Activated CD8-positive, alpha-beta T cell treated with anti-CD3 and anti-CD28 coated beads, Interleukin-2, amount 10 ng/mL, durations not matched to agents 7 days and 5 days (primary cell): Measurements from ENCODE around the gene TUBAL3. TPM values are rescaled to one million over a fixed set of nuclear protein-coding genes. Genes with fewer than 3 reads are reported as not detected.

Experiments
- ATAC-seq: fragments of 150-1000 bp; cut with Tn5 transposase; one replicate; pipeline ENCODE4 v1.10.0; 2021; ENCODE audit warnings: moderate library complexity
- CTCF ChIA-PET: fragments of 350-600 bp; sonication (Branson Sonifier 250); formaldehyde crosslinking; loops from one replicate; lab custom pipeline; 2021; ENCODE audit warnings: antibody characterized with exemption; lab: Charles Lee
- POLR2A ChIA-PET: fragments of 350-600 bp; sonication (Branson Sonifier 250); formaldehyde crosslinking; loops from one replicate; lab custom pipeline; 2021; ENCODE audit warnings: antibody characterized with exemption; lab: Charles Lee
- DNase-seq: peaks from one replicate; pipeline ENCODE4 v3.0.0-alpha.2; 2020
- H3K27ac Mint-ChIP-seq: one replicate; pipeline ENCODE4 v1.8.0; 2021; ENCODE audit warnings: mild to moderate bottlenecking, mixed read lengths
- H3K27me3 Mint-ChIP-seq: one replicate; pipeline ENCODE4 v1.8.0; 2021; ENCODE audit warnings: low read depth, mixed read lengths
- H3K36me3 Mint-ChIP-seq: one replicate; pipeline ENCODE4 v1.8.0; 2021; ENCODE audit warnings: low read depth, mixed read lengths
- H3K4me1 Mint-ChIP-seq: one replicate; pipeline ENCODE4 v1.8.0; 2021; ENCODE audit warnings: low read depth, mixed read lengths
- H3K4me3 Mint-ChIP-seq: one replicate; pipeline ENCODE4 v1.8.0; 2021; ENCODE audit warnings: mild to moderate bottlenecking, mixed read lengths
- H3K9me3 Mint-ChIP-seq: one replicate; pipeline ENCODE4 v1.8.0; 2022; ENCODE audit warnings: mixed read lengths; ENCODE audit not compliant: insufficient read depth
- total RNA-seq, 2 experiments: library from RNA; stranded (reverse); gene quantifications; one replicate each; pipeline ENCODE4 v1.2.3, GENCODE V29; 2021

TUBAL3 gene
- total RNA-seq, 2 experiments from 2014 or later, result not detected

GRCh38 chr10:5355594-5356301 is 48.9 kb downstream of the TUBAL3 start:
- Mint-ChIP-seq H3K9me3 (no peaks in the 10 kb centered on the region), H3K27me3 (peaks cover 18% of the 10 kb centered on the region), H3K36me3 (no peaks in the 10 kb centered on the region), H3K4me3 (no peak overlapping the region), H3K27ac (no peak overlapping the region), H3K4me1 (peaks cover 7% of the 10 kb centered on the region)
- CTCF ChIA-PET, result no interaction called here
- DNase-seq, result no peak
- POLR2A ChIA-PET, result no interaction called here
- ATAC-seq, result no peak

DNA sequence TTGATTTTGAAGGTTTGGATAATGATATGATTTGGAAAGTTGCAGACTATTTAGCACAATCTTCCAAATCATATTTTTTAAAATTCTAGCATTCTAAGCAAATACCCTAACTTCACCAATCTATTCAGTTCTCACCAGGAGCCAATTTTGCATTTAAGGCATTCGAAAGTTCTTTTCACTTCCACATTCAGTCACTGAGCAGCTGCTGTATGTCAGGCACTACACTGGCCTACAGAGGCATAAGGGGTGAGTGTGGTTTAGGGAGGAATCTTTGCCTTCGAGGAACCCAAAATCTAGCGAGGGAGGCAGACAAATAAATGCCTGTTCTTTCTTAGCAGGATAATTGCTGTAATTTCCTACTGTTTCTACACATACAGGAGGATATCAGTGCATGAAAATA is 50.6 kb downstream of the TUBAL3 start:
- Mint-ChIP-seq H3K36me3 (no peaks in the 10 kb centered on the region), H3K4me1 (peaks cover 7% of the 10 kb centered on the region), H3K9me3 (no peaks in the 10 kb centered on the region), H3K4me3 (no peak overlapping the region), H3K27ac (no peak overlapping the region), H3K27me3 (peaks cover 11% of the 10 kb centered on the region)
- no peak for ATAC-seq
- CTCF ChIA-PET, result interaction anchor here (1.1 kb wide), 1 partner anchor 11 kb away, joined by 3 read pairs; no protein-coding TSS in a partner anchor
- DNase-seq, result no peak
- POLR2A ChIA-PET, result no interaction called here

DNA sequence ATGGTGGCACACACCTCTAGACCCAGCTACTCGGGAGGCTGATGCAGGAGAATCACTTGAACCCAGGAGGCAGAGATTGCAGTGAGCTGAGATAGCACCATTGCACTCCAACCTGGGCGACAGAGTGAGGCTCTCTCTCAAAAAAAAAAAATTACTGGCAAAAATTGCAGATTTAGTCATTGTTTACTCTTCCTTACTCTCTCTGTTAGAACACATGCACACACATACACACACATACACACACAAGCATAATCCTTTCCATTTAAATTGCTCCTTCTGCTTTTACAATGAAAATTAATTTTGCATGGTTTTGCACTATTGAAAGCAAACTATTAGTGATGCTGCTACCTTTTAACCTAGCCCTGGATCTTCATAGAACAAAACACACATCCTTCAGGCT is 55.3 kb downstream of the TUBAL3 start:
- no peak overlapping the region for H3K27ac Mint-ChIP-seq
- H3K4me1 Mint-ChIP-seq, result no peaks in the 10 kb centered on the region
- ATAC-seq (no peak), DNase-seq (no peak)
- peaks cover 4% of the 10 kb centered on the region for H3K27me3 Mint-ChIP-seq
- H3K36me3 Mint-ChIP-seq, result no peaks in the 10 kb centered on the region
- H3K4me3 Mint-ChIP-seq, result no peak overlapping the region
- ChIA-PET POLR2A (no interaction called here), CTCF (no interaction called here)
- H3K9me3 Mint-ChIP-seq, result peaks cover 3% of the 10 kb centered on the region

DNA sequence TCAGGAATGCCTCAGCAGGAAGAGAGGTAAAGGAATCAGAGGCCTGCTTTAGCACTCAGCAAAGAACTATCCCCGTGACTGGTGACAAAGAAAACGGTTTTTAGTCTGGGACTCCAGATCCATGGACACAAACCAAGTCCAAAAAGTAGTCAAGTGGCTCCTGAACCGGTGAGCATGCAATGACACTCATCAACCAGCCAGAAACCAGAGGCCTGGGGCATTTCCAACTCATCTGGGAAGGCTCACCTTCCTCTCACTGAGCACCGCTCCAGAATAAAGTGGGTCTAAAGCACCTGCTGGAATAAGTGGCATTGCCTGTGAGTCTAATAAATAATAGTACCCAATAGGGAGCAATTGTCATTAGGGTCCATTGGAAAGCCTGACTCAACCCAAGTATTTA is 57.7 kb downstream of the TUBAL3 start:
- DNase-seq, result no peak

GRCh38 chr10:5344746-5345145 is 59.9 kb downstream of the TUBAL3 start:
- ChIA-PET CTCF (no interaction called here), POLR2A (no interaction called here)
- Mint-ChIP-seq H3K4me1 (peaks cover 5% of the 10 kb centered on the region), H3K27ac (no peak overlapping the region), H3K27me3 (peaks cover 8% of the 10 kb centered on the region), H3K36me3 (no peaks in the 10 kb centered on the region), H3K4me3 (no peak overlapping the region), H3K9me3 (peaks cover 3% of the 10 kb centered on the region)
- no peak for ATAC-seq
- DNase-seq, result no peak

More for the DNA sequence above, 57.7 kb downstream of the TUBAL3 start:
- no peak for ATAC-seq
- peaks cover 5% of the 10 kb centered on the region for H3K4me1 Mint-ChIP-seq
- H3K27me3 Mint-ChIP-seq, result peaks cover 2% of the 10 kb centered on the region
- H3K9me3 Mint-ChIP-seq, result peaks cover 3% of the 10 kb centered on the region
- no peak overlapping the region for H3K4me3 Mint-ChIP-seq
- H3K27ac Mint-ChIP-seq, result no peak overlapping the region
- POLR2A ChIA-PET, result no interaction called here
- CTCF ChIA-PET, result no interaction called here
- no peaks in the 10 kb centered on the region for H3K36me3 Mint-ChIP-seq

DNA sequence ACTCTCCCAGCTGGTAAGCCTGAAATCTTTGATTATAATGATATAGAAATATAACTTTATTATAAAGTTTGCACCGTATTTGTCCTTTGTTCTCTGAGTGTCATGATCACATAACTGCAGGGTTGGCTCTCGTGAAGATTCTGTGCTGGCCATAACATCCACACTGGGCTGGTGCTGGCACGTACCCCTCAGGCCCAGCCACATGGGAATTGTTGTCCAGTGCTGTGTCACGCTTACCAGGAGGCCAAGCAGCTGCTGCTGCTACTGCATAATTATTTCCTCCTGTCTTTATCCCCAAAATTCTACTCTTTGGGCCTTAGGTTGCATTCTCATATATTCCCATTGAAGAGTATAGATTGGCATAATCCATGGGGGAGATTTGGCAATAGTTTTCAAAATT is 60.6 kb downstream of the TUBAL3 start:
- Mint-ChIP-seq H3K27me3 (peaks cover 10% of the 10 kb centered on the region), H3K27ac (no peak overlapping the region), H3K4me1 (peaks cover 5% of the 10 kb centered on the region), H3K4me3 (no peak overlapping the region), H3K9me3 (peaks cover 3% of the 10 kb centered on the region), H3K36me3 (no peaks in the 10 kb centered on the region)
- DNase-seq, result no peak
- POLR2A ChIA-PET, result no interaction called here
- CTCF ChIA-PET, result interaction anchor here (1.6 to 2.3 kb wide), 2 partner anchors 9 to 494 kb away, joined by 3 to 8 read pairs; no protein-coding TSS in a partner anchor
- no peak for ATAC-seq

DNA sequence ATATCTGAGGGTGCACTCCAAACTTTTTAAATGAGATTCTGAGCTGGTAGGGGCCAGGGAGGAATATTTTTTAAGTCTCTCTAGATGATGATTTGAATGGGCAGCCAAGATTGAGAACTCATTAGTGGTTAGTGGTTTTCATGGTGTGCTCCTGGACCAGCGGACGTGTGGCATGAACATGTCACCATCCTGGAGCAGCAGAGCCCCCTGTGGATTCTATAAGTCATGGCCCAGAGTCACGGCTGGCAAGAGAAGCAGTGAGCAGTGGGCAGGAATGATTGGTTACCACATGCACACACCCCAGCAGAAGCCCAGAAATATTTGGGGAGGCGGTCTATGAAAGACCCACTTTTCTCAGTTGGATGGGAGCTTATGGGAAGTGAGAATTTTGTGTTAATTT is 61.1 kb downstream of the TUBAL3 start:
- Mint-ChIP-seq H3K27me3 (peaks cover 11% of the 10 kb centered on the region), H3K36me3 (no peaks in the 10 kb centered on the region), H3K4me1 (peaks cover 5% of the 10 kb centered on the region), H3K4me3 (no peak overlapping the region), H3K27ac (no peak overlapping the region), H3K9me3 (peaks cover 3% of the 10 kb centered on the region)
- ChIA-PET POLR2A (no interaction called here), CTCF (interaction anchor here (0.9 to 2.3 kb wide), 5 partner anchors 9 to 494 kb away, joined by 3 to 8 read pairs (median 3); no protein-coding TSS in a partner anchor)
- DNase-seq (no peak), ATAC-seq (no peak)

Other genes with a start within 250 kb of the TUBAL3 start
- under 1 TPM in 1 of 2 experiments, not detected in 1; 0.18 TPM for gene AKR1C8, start 219.7 kb downstream of the TUBAL3 start, total RNA-seq
- gene AKR1C4, start 208.0 kb downstream of the TUBAL3 start, total RNA-seq, result not detected
- not detected for gene UCN3, start 39.9 kb downstream of the TUBAL3 start, total RNA-seq
- 10 to 100 TPM; 29.9 to 38.6 TPM for gene NET1, start 7.7 kb upstream of the TUBAL3 start, total RNA-seq
- gene CALML5, start 94.7 kb upstream of the TUBAL3 start, total RNA-seq, result not detected
- not detected for gene CALML3, start 120.1 kb upstream of the TUBAL3 start, total RNA-seq